ENCODE measurements around the gene NDUFAF5. TPM values are rescaled to one million over a fixed set of nuclear protein-coding genes. Genes with fewer than 3 reads are reported as not detected.

NDUFAF5 gene
- total RNA-seq, 2 donors from 2014 or later, result 25.2 to 29.9 TPM

DNA sequence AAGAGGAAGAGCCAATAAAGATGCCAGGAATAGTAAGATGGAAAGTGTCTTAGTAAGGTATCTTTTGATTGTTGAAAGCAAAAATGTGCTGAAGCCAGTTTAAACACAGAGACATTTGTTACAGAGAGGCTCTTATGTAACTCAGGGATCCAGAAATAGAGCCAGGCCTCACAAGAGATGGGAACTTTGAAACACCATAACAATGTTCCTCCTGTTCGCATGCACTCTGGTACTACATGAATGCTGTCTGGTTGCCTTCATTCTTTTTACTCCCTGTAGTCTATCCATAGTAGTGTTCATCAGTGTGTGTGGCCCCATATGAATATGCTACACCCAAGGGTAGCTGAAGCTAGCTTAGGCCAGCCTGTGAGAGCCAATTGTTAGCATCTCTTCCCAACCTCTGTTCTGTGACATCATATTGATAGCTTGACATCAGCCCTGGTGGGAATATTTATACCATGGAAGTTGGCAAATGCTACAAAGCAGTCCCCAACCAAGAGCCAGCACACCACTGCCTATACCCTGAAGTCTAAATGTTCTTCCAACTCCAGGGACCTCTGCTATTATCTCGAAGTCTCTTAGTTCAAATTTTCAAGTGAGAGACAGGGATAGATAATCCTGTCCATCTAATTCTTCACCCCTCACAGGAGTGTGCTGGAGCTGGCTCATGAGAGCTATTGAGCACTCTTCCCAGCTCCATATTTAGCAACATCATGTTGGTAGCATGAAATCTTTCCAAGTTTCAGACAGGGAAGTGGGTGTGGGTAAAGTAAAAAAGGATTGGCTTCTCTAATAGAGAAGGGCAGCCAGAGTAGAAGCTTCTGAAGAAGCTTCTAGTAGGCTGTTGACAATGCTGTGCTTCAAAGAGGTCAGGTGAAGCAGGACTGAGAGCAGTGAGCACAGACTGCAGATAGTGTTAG, 7.0 kb downstream of the NDUFAF5 start:
- DNase-seq (ENCODE audit: low spot score), result no peak
- Histone ChIP-seq H3K27me3 (no peaks in the 10 kb centered on the region), H3K27ac (peak overlapping the region; percentile 59 to 64), H3K4me1 (peaks cover 0 to 21% of the 10 kb centered on the region in 2 donors), H3K36me3 (peaks cover 70% of the 10 kb centered on the region), H3K4me3 (no peak overlapping the region), H3K9me3 (no peaks in the 10 kb centered on the region)
- TF ChIP-seq, protein P1, sequence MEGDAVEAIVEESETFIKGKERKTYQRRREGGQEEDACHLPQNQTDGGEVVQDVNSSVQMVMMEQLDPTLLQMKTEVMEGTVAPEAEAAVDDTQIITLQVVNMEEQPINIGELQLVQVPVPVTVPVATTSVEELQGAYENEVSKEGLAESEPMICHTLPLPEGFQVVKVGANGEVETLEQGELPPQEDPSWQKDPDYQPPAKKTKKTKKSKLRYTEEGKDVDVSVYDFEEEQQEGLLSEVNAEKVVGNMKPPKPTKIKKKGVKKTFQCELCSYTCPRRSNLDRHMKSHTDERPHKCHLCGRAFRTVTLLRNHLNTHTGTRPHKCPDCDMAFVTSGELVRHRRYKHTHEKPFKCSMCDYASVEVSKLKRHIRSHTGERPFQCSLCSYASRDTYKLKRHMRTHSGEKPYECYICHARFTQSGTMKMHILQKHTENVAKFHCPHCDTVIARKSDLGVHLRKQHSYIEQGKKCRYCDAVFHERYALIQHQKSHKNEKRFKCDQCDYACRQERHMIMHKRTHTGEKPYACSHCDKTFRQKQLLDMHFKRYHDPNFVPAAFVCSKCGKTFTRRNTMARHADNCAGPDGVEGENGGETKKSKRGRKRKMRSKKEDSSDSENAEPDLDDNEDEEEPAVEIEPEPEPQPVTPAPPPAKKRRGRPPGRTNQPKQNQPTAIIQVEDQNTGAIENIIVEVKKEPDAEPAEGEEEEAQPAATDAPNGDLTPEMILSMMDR (IDR thresholded peaks at IDR 0.05), result no peak

- peaks cover 81% of the 10 kb centered on the region for H3K36me3 ChIP-seq
- peak overlapping the region; percentile 59 to 64 for H3K27ac ChIP-seq
- H3K27me3 ChIP-seq, result no peaks in the 10 kb centered on the region
- H3K4me3 ChIP-seq, result no peak overlapping the region
- no peak for DNase-seq (ENCODE audit: low spot score)
- H3K9me3 ChIP-seq, result no peaks in the 10 kb centered on the region
- TF ChIP-seq, protein P1 (IDR thresholded peaks at IDR 0.05), result no peak
- peaks cover 0 to 13% of the 10 kb centered on the region in 2 donors for H3K4me1 ChIP-seq
These were observed 8.2 kb downstream of the NDUFAF5 start for GRCh38 chr20:13793001-13793400.

DNA sequence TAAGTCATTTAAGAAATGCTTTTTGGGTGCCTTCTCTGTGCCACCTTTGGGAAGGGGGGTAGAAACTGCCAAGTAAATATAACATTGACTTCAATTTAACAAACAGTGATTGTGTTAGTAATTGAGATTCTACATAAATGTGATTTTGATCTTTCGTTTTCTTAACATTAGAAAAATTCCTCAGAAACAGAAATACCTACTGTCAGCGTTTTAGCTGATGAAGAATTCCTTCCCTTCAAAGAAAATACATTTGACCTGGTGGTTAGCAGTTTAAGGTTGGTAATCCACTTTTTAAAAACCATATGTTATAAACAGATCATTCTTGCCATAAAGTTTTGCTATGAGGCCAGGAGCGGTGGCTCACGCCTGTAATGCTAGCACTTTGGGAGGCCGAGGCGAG, 9.8 kb downstream of the NDUFAF5 start:
- peaks cover 0 to 14% of the 10 kb centered on the region in 2 donors for H3K4me1 ChIP-seq
- no peak overlapping the region for H3K4me3 ChIP-seq
- no peaks in the 10 kb centered on the region for H3K9me3 ChIP-seq
- TF ChIP-seq, protein P1 (IDR thresholded peaks at IDR 0.05), result no peak
- no peak overlapping the region for H3K27ac ChIP-seq
- peaks cover 85% of the 10 kb centered on the region for H3K36me3 ChIP-seq
- H3K27me3 ChIP-seq, result no peaks in the 10 kb centered on the region
- no peak for DNase-seq (ENCODE audit: low spot score)

DNA sequence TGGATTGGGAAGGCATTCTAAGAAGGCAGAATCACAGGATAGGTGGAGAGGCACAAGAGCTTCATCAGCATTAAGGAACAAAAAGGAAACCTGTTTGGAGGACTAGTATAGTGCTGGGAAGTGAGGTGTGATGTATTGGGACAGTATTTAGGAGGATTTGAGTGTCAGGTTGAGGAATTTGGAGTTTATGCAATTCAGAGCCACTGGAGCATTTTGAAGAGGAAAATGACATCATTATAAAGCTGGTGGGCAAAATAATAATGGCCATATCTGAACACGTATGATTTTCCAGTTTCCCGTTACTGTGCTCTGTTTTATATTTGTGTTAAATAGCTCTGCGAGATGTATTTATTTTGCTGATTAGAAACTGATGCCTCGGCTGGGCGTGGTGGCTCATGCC, 14.2 kb downstream of the NDUFAF5 start:
- Histone ChIP-seq H3K4me3 (no peak overlapping the region), H3K9me3 (no peaks in the 10 kb centered on the region), H3K36me3 (peaks cover 70% of the 10 kb centered on the region), H3K27ac (no peak overlapping the region), H3K4me1 (peaks cover 0 to 16% of the 10 kb centered on the region in 2 donors), H3K27me3 (no peaks in the 10 kb centered on the region)
- TF ChIP-seq, protein P1 (IDR thresholded peaks at IDR 0.05), result no peak
- DNase-seq (ENCODE audit: low spot score), result no peak

- Histone ChIP-seq H3K36me3 (peaks cover 62% of the 10 kb centered on the region), H3K9me3 (no peaks in the 10 kb centered on the region), H3K4me3 (no peak overlapping the region), H3K27ac (peak overlapping the region; percentile 39 to 72), H3K4me1 (peaks cover 0 to 16% of the 10 kb centered on the region in 2 donors), H3K27me3 (no peaks in the 10 kb centered on the region)
- no peak for DNase-seq (ENCODE audit: low spot score)
- TF ChIP-seq, protein P1 (IDR thresholded peaks at IDR 0.05), result no peak
These were observed 15.1 kb downstream of the NDUFAF5 start for GRCh38 chr20:13799974-13800373.
